RPMI8226 (cell line): Measurements from ENCODE around the gene IRF2BP1.
A peak's percentile ranks its signal among the peaks of the same experiment; 100 is the strongest.
"Not testable (repeated sequence)": the region's sequence is repeated elsewhere in the genome, so short reads cannot be mapped to it uniquely, and the experiment has no call there.

Experiments
- DNase-seq: peaks from one replicate; pipeline ENCODE4 v3.0.0-alpha.2; 2015

IRF2BP1 gene

GRCh38 chr19:45881082-45881908 lies 4.6 kb downstream of the IRF2BP1 start:
- no peak for DNase-seq

DNA sequence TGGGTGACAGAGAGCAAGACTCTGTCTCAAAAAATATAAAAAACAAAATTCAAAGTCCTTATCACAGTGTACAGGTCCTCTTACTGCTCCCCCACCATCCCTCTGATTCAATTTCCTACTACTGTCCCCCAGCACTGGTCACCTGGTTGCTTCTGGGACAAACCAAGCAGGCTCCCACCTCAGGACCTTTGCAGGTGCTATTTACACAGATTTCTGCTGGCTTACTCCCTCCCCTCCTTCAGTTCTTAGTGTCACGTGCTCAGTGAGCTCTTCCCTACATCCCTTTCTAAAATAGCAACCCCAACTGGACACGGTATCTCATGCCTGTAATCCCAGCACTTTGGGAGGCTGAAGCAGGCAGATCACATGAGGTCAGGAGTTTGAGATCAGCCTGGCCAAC lies 6.0 kb downstream of the IRF2BP1 start:
- DNase-seq = no peak

GRCh38 chr19:45879055-45879454 lies 6.9 kb downstream of the IRF2BP1 start:
- DNase-seq = no peak

DNA sequence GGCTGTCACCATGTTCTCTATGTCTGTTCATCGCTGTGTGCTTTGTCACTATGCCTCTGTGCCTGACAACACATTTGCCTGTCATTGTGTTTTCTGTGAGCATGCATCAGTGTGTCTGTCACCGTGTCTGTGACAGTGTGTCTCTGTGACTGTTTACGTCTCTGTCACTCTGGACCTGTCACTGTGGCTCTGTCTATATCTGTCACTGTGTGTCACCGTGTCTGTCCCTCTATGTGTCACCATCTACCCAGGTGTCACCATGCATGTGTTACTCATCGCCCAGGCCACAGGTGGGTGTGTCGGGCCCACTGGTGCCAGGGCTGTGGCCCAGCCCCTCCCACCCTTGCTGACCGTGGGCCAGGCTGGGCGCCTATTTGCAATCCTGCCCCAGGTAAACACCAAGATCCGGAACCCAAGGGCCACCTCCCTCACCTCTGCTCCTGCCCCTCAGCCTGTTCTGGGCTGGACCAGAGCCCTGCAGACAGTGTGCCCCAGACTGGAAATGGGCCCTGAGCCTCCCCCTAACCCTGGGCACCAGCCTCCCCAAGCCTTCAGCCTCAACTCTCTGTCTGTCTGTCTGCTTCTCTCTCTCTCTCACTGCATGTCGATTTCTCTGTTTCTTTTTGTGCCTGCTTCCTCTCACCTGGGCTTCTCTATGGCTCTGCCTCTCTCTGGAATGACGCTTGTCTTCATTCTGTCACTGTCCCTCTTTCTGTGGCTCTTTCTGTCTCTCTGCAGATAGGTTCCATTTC lies 7.7 kb downstream of the IRF2BP1 start:
- no peak for DNase-seq

GRCh38 chr19:45876411-45877197 lies 9.3 kb downstream of the IRF2BP1 start:
- DNase-seq = no peak

GRCh38 chr19:45876161-45876410 lies 9.9 kb downstream of the IRF2BP1 start:
- DNase-seq = no peak

DNA sequence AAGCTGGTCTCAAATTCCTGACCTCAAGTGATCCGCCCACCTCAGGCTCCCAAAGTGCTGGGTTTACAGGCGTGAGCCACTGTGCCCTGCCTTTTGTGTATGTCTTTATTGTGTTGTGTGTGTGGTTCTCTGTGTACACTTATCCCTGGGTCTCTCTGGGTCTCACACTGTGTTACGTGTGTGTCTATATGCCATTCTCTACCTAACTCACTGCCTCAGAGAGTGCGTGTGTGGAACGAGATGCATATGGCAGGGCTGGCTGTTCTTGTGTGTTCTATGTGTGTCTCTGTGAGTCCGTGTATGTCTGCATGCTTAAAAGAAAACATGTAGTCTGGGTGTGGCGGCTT lies 11.3 kb downstream of the IRF2BP1 start:
- no peak for DNase-seq

- DNase-seq = no peak
Measured at GRCh38 chr19:45873219-45873772, 12.6 kb downstream of the IRF2BP1 start.

GRCh38 chr19:45872095-45872919 lies 13.6 kb downstream of the IRF2BP1 start:
- no peak for DNase-seq

GRCh38 chr19:45870798-45871197 lies 15.1 kb downstream of the IRF2BP1 start:
- no peak for DNase-seq

DNA sequence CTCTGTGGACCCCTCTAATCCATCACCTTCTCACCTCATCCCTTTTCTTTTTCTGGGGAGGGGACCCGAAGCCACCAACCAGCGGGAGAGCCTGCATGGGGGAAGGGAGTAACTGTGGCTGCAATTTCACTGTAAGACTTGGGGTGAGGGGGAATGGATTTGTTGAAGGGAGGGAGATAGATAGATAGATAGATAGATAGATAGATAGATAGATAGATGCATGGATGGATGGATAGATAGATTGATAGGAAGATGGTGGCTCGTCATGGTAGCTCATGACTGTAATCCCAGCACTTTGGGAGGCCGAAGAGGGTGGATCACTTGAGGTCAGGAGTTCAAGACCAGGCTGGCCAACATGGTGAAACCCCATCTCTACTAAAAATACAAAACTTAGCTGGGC lies 18.7 kb downstream of the IRF2BP1 start:
- not testable (repeated sequence) for DNase-seq

DNA sequence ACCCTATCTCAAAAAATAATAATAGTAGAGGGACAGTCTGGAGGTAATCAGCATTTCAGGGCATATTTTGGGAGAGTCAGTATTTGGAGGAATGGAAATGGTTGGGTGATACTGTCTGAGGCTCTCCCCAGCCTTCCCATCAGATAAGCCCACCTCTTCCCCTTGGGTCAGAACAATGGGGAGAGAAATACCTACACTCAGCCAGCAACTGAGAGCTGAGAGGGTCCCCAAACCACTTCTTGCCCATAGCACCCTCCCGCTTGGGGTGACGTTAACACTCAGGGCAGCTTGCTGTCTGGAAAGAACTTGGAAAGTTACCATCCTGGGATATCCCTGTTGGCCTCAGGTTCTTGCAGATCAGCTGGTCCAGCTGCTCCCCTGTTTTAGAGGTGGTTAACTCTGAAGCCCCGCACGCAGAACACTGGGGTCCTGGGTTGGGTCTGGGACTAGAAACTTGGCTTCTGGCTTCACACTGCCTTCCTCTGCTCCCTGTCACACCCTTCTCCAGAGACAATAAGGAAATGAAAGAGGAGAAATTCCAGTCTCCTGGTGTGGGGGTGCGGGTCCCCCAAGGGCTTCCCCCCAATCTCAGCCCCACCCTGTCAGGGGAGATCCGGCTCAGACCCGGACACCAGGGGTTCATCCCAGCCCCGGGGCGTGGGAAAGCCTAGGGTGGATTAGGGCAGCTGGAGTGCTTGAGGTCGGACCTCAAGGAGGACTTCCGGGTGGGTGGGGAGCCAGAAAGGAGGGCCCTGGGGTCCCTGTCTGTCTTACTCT lies 19.4 kb downstream of the IRF2BP1 start:
- DNase-seq = no peak

DNA sequence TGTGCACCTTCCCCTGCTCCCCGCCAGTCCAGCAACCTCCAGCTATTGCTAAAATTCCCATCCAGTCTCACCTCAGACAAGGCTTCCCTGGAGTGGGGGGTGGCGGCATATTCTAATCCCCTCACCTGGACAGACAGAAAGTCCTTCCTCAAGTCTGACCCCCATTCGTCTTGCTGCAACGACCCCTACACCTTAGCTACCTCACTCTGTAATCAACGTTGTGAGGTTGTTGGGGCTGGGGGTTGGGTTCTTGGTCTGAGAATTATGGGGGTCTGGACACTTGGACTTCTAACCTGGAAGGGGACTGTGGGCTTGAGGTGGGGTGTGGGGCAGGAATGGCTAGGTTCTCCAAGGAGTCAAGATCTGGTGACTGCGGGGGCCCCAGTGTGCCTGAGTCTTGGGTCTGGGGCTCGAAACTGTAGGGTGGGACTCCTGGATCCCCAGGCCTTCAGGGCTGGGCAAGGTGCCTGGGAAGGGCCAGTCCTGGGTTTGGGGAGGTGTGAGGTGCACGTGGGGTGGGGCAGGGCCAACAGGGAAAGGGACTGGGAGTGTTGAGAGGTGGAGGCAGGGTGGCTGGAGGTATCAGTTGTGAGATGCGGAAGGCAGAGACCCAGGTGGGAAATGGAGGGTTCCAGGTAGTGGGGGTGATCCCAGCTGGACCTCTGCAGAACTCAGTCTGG lies 20.5 kb downstream of the IRF2BP1 start:
- no peak for DNase-seq

GRCh38 chr19:45864629-45865082 lies 21.3 kb downstream of the IRF2BP1 start:
- DNase-seq = no peak

DNA sequence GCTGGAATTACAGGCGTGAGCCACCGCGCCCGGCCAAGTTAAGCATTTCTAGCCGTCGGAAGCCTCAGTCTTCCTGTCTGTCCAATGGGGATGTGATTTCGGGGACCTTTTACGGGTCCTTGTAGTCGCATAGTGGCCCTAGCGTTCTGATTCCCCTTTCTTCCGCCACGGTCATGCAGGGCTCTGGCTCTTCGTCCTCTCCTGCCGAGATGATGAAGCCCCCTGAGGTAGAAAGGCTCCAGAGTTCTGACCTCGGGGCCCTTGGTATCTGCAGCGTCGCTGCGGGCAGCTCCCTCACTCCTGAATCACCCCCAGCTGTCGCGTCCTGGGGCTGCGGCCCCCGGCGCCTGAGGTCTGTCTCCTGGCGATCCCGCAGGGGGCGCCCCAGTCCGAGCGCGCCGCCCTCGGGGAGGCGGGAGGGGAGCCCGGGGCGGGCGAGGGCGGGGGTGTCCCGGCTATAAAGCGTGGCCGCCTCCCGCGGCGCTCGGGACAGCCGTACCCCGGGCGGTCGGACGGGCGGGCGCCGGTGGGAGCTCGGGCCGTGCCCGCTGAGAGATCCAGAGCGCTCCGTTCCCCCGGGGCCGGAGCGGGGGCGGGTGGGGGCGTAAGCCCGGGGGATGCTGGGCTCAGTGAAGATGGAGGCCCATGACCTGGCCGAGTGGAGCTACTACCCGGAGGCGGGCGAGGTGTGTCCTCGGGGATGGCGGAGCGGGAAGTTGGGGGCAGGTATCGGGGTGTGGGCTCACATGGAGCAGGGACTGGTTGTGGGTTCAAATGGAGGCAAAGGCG lies 21.9 kb downstream of the IRF2BP1 start, which contains the start of gene FOXA3:
FOXA3 (plus strand) TSS at position 487 of the 789 bp plus-strand sequence; CDS start at position 618, 131 bp downstream.
- peak; percentile 69 for DNase-seq

GRCh38 chr19:45863335-45863839 lies 22.6 kb downstream of the IRF2BP1 start:
- DNase-seq = no peak

DNA sequence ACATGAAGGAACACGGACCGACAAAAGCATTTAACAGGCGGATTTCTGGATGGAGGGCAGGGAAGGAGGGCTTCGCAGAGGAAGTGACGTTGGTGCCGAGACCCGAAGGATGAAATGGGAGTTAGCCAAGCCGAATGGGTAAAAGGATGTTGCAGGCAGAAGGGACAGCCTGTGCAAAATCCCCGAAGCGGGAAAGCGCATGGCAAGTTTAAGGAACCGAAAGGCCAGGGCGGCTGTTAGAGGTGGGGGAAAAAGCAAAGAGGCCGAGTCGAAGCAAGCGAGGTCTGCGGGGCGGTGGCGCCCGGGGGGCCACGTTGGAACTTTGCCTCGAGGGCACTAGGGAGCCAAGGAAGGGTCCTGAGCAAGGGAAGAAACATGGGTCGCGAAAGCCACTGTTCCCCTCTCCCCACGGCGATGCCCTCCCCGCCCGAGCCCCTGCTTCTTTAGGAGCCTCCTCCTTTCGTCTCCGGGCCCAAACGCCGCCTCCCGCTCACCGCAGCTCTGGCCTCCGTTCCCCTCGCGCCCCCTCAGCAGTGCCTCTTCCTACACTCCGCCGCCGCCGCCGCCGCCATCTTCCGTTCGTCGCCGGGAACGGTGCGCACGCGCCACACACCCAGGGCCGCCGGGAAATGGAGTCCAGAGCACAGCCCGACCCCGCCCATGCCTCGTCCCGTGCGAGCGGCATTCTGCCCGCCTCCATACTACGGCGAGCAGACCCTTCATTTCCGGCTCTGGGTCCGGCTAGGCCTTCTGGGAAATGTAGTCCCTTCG lies 23.2 kb downstream of the IRF2BP1 start, which contains the start of gene SYMPK:
SYMPK (minus strand) TSS at position 584 of the 771 bp plus-strand sequence. CDS start 8,652 bp downstream, outside the sequence.
- peak; percentile 96 for DNase-seq

GRCh38 chr19:45862271-45862563 lies 23.7 kb downstream of the IRF2BP1 start:
- DNase-seq = no peak
